Hindlimb muscle (tissue), 1 donor: ENCODE measurements around the gene B4GALT3. TPM values are rescaled to one million over a fixed set of nuclear protein-coding genes. Genes with fewer than 3 reads are reported as not detected.
"Not testable (repeated sequence)": the region's sequence is repeated elsewhere in the genome, so short reads cannot be mapped to it uniquely, and the experiment has no call there.

Experiments used
- DNase-seq: peaks from one replicate; pipeline ENCODE4 v3.0.0-alpha.2; 2013
- polyA plus RNA-seq: library from polyadenylated mRNA; unstranded; fragments of 120-200 nt; gene quantifications from one replicate; pipeline ENCODE4 v1.2.1, GENCODE V29; 2013; ENCODE audit not compliant: insufficient read length

The B4GALT3 gene
- 26.6 TPM for polyA plus RNA-seq

DNA sequence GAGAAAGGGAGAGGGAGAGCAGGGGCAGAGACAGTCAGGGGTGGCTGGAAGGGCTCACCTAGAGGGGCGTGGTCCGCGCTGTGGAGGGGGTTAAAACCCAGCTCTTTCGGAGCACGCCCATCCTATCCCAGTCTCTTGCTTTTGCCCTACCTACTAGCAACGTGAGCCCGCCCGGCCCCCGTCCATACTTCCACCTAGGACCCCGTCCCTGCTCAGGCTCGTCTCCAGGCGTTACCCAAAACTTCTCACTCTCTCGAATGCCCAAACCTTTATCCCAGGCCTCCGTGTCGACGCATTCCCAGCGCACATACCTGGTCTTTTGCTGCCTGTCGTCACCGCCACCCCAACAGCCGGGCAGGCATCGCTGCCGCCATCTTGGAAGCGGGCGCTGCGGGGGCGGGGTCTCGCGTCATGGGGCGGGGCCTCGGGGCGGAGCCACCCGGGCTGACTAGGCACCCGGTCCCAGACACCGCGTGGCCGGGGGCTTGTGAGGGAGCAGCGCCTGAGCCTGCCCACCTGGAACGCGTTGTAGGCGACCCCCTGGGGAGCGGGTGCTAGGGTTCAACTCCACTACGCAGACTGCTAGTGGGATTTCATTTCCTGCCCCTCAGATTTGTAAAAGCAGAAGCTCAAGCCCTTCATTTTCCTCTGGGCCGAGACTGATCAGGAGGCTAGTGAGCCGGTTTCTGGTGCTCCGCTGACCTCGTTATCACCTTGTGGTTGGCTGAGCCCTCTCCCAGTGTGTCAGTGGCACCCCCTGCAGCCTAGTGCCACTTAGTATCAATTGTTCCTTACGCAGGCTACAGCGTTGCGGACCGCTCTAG is at the start of gene B4GALT3:
Gene B4GALT3 (minus strand): TSS at position 396 of the 824 bp plus-strand sequence. CDS start 1,447 bp downstream, outside the sequence.
- DNase-seq: peak; percentile 84

DNA sequence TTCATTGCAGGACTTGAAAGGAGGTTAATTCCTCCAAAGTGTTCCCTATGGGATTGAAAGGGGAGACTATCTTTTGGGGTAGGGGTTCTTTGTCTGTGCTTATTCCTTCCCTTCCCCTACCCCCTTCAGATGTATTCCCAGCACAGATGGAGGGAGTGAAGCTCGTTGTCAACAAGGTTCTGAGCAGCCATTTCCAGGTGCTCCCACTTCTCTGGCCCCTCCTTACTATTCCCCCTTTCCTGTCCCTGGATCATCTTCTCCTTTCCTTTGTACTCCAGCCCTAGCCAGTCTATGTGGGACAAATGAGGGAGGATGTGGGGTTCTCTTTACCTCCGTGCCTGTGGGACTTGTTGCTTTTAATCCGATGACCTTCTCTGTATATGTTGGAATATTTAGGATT is 49.5 kb upstream of the B4GALT3 start:
- DNase-seq: no peak

DNA sequence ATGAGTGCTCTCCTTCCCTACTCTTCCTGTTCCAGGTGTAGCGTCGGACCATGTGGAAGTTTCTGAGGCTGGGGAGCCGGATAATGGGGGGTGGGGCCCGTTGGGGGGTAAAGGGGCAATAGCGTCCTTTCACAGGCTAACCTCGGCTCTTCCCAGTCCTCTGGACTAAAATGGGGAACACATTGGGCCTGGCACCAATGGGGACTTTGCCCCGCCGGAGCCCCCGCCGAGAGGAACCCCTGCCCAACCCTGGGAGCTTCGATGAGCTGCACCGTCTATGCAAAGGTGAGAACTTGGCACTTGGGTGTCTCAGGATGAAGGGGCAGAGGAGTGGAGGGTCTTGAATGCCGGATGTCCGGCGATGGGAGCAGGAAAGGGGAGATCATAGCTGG is 49.0 kb upstream of the B4GALT3 start:
- no peak for DNase-seq

DNA sequence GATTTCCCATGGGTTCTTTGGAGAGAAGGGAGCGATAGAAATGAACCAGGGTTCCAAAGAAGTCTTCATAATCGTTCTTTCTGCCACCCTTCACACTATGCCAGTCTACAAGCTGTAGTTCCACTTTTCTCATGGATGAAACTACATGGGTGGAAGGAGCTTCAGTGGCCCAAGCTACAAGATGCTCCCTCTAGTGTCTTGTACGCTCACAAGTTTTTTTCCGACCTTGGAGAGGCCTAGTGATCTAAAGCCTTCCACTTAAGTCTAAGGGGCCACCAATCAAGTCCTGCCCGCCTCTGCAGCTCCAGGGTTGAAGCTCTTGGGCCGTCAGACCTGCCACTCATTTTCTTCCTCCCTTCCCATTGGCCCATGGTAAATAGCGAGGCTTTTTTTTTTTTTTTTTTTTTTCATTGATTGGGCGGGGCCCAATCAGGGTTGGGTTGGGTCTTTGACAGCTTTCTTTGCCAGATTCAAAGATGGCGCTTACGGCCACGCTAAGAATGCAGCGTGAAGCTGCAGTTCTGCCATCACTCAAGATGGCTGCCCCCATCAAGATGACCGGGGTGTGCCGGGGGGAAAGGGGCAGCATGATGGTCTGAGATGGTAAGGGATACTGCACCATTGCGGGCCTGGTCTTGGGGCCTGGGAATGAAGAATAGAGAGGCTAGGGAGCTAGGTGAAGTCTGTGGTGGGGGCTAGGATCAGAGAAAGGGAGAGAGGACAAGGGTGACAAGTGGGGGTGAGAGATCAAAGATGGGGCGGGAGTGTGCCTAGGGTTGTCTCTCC is 48.4 kb upstream of the B4GALT3 start, which contains the start of gene TOMM40L:
Gene TOMM40L (plus strand): TSS at position 527 of the 786 bp plus-strand sequence. CDS start 430 bp downstream, outside the sequence.
- peak; percentile 93 for DNase-seq

DNA sequence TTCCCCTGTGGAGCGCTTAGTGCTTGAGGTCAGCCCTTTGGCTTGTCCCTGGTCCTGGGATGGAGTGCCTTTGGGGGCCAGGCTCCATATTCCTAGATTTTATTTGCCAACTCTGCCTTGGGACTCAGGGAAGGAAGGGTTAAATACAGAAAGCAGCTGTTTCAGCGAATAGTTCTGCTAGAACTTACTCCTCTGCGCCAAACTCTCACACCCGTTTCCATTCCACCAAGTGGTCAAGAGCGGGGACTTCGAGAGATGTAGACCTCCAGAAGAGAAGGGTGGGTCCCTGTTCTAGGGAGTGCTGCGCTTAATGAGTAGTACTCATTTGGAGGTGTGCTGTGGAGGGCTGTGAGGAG is 47.8 kb upstream of the B4GALT3 start:
- no peak for DNase-seq

DNA sequence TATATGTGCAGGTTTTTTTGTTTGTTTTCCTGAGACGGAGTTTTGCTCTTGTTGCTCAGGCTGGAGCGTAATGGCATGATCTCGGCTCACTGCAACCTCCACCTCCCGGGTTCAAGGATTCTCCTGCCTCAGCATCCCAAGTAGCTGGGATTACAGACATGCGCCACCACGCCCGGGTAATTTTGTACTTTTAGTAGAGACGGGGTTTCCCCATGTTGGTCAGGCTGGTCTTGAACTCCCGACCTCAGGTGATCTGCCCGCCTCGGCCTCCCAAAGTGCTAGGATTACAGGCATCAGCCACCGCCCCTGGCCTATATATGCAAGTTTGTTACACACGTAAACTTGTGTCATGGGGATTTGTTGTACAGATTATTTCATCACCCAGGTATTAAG is 47.4 kb upstream of the B4GALT3 start:
- not testable (repeated sequence) for DNase-seq

DNA sequence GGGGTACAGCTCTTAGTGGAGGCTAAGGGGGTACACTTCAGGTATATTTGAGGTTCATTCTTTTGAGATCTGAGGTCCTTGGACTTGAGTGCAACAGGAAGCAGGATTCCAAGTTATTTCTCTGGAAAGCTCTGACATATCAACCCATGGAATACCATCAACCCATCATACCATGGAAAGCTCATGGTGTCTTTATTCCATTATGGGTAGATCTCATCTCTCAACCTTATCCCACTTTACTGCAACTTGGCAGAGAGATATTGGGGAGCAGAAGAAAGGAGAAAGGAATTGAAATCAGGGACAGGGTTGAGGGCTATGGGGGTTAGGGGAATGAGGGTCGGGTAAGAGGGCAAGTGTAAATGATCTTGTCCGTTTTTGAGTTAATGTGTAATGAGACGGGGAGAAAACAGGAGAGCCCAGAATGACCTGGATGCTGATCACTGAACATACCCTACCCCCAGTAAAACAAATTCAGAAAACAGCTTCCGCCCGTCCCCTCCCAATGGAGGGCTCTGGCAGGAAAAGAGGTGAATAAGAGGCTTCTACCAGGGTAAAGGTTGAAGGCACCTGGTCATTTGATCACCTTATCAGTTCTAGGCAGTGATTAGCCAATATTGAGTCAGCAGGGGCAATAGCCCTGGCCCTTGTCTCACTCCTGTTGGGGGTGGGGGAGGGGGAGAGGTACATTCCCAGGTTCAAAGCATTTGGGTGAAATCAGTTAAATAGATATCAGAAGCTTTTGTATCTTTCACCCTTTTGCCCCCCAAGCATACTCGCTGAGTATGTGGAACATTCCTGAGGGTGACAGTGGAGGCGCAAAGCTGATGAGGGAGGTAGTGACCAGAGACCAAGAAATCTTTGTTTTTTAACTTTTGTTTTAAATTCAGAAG is 46.7 kb upstream of the B4GALT3 start:
- no peak for DNase-seq

DNA sequence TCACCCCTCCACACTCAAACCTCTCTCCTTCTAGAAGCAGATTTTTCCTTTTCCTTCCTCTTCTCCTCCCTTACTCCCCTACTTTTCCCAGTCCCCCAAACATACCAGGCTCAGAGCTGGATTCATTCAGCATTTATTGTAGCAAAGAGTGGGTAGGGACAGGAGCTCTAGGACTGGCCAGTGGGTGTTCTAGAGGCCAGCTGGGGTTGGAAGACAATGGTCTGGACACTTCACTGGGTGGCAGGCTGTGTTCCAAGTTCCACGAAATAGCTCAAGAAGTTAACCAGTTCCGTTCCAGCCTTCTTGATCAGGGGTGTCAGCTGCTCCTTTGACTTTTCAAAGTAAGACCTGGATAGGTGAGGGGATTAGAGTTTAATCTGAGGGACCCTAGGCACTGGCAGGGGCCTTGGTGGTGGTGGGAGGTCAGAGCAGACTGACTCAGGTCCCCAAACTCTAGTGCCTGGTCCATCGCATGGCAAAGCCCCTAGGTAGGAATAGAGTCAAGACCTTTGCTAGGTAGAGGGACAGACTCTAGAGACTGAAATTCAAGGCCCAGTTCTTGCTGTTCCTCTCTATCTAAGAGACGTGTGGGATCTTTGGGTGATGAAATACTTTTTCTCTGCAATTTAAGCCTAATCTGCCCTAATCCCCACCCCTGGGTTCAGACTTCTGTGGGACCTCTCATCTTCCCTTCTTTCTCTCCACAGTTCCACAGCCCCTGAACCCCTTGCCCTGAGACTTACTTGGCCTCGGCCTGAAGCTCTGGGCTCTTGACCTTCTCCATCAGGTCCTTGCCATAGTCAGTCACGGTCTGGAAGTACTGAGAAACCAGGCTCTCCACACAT is 45.1 kb upstream of the B4GALT3 start:
- DNase-seq: no peak

DNA sequence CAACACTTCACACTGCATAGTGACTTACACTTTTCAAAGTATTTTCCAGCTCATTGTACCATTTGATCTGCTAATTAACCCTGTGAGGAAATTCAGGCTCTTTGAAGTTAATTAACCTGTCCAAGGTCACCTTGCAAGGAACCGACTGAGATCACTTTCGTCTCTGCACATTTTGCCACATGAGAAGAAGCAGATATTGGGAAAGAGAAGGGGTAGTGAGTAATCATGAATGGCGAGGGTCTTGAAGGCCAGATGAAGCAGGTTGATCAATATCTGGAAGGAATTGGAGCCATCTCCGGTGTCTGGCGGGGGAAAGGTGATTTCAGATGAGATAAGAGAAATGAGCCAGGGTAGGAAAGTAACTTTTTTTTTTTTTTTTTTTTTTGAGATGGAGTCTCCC is 42.7 kb upstream of the B4GALT3 start:
- DNase-seq: no peak

DNA sequence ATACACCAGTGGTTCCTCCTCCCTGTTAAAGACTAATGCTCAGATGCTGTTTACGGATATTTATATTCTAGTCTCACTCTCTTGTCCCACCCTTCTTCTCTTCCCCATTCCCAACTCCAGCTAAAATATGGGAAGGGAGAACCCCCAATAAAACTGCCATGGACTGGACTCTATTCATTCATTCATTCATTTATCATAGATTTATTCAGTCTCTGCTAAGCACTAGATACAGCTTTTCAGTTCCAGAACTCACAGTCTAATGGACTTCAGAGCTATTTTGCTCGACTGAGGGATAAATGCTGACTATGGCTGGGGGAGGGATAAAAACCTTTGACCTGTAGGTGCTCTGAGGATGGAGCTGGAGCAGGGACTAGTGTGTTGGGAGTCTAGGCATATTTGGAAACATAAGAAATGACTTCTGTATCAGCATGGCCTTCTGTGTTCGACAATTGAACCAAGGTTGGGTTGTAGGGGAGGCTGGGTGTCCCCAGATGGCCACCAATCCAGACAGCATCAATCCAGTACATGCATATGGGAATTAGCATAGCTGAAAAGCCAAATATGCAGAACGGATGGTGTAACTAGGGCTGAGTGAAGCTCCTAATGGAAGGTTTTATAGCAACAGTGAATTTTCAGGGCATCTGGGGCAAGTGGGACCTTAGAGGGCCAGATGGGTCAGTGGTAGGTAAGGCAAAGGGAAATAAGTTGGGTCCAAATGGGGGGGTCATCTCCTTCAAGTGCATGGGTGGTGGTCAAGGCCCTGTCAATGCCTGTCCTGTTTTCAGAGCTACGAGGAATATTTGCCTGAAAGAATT is 42.0 kb upstream of the B4GALT3 start:
- no peak for DNase-seq

DNA sequence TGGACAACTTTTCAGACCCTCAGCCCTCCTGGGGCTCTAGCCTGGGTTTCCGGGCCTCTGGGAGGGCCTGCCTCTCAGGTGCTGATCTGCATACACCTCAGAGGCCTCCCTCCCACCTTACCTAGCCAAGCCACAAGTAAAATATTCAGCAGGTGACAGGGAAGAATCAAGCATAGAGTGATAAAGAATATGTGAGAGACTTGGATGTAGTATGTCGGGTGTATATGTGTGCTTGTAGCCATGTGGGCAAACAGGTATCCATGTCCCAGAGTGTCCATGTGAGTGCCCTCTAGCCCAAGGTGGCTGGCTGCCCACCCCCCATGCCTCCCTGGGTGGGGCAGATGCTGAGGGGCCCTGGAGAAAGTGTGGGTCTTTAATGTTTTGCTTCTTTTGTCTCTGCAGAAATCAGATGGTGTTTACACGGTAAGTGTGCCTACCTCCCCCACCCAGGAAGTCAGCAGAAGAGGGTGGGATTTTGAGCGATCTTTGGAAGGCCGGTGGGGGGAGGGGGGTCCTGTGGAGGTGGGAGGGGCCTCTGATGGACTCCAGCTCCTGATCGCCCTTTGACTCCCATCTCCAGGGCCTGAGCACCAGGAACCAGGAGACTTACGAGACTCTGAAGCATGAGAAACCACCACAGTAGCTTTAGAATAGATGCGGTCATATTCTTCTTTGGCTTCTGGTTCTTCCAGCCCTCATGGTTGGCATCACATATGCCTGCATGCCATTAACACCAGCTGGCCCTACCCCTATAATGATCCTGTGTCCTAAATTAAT is 41.2 kb upstream of the B4GALT3 start:
- DNase-seq: no peak

DNA sequence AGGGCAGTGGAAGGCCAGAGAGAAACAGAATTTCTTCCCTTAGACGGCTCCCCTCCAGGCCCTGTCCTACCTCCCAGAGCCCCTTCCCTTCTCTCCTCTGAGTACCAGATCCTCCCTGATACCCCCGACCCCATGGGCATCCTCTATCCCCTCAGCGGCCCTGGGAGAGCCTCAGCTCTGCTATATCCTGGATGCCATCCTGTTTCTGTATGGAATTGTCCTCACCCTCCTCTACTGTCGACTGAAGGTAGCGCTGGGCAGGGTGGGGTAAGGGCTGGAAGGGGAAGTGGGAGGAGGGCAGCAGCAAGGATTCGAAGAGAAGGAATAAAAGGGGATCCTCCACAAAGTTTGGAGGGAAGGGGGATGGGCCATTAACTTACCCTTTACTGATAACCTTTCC is 40.5 kb upstream of the B4GALT3 start:
- DNase-seq: no peak

DNA sequence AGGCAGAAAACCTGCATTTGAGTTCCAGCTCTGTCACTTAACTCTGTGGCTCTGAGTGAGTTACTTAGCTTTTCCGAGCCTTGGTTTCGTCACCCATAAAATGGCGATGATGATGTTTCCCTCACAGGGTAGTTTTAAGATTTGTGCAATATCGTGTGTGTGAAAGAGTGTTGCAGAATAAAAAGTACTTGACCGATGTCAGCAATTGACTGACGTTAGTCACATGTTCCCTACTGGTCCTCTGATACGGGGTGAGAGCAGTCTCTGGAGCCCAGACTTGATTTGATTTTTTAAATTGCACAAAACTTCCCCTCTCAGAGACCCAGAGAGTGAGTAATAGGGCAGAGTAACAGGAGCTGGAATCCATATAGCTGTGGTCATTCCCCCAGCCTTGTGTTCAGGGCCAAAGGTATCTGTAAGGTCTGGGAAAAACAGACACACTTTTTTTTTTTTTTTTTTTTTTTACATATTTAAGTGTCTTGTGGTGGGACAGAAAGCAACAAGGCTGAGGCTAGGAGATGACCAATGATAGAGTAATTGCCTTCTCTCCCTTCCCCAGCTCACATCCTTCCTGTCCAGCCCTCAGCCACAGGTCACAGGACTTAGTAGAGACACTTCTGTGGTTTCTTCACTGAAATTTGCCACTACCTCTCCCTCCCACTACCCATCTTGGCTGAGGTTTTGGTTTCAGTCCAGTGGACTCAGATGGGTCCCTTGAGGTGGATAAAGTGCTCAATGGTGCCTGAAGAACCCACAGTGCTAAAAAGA is 39.8 kb upstream of the B4GALT3 start:
- DNase-seq: no peak

DNA sequence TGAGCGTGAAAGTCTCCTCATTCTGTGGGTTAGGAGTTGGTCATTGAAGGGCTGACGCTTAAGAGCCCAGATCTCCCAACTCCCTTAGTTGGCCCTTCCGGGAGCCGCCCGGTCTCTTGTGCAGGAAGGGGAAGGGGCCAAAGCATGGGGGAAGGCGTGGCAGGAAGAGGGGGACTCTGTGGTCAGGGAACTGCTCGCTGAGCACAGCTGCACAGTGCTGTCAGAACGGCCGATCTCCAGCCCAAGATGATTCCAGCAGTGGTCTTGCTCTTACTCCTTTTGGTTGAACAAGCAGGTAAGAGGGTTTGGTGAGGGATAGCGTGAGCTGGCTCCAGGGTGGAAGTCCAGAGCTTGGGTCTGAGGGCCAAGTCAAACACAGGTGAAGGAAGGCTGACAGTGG is 37.8 kb upstream of the B4GALT3 start, which contains the start of gene FCER1G:
Gene FCER1G (plus strand): TSS at position 220 of the 400 bp plus-strand sequence. CDS start 27 bp downstream, at position 247.
- DNase-seq: no peak

DNA sequence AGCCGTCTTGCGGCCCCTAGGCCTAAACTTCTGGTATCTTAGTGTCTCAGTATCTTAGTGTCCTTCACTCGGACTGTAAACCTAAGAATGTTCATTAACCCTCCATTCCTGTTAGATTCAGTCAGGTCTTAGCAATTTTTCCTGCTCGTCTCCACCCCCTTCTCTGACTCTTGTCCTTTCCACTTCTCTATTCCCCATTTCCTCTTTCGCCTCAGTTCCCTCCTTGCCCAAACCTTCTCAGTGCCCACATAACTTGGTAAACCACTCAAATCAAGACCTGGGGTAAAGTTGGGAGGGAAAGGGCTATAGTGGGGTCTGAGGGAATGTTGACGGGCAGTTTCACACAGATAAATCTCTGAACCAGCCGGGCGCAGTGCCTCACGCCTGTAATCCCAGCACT is 37.1 kb upstream of the B4GALT3 start:
- no peak for DNase-seq

DNA sequence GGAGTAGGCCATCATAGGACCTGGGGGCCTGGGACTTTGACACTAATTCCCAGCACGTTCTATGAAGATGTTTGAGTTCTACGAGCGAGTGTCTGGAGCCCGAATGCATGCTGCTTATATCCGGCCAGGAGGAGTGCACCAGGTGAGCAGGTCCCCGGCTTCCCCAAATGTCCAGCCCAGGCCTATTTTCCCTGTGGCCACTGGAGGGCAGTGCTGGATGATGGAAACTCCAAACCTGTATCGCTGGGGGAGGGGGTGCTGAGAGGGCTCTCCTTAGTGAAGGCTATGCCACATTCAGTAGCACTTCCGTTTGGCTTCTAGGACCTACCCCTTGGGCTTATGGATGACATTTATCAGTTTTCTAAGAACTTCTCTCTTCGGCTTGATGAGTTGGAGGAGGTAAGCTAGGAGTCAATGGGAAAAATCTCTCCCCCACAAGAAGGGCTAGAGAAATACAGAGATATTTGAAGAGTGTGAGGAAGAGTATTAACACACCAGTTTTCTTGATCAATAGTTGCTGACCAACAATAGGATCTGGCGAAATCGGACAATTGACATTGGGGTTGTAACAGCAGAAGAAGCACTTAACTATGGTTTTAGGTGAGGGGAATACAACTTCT is 32.6 kb upstream of the B4GALT3 start:
- peak; percentile 68 for DNase-seq

DNA sequence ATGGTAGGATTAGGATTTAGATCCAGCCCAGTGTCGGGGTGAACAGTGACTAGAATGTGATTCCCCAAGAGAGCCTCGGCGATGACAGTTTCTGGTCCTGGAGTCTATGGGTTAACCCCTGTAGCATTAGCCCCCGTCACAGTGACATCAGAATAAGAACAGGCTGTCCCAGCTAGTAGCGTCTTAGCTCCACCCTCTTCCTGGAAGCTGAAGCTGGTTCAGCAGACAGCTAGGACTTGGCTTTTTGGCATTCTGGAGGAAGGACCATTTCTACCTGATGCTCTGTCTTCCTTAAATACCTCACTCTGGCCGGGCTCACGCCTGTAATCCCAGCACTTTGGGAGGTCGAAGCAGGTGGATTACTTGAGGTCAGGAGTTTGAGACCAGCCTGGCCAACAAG is 29.9 kb upstream of the B4GALT3 start:
- no peak for DNase-seq

DNA sequence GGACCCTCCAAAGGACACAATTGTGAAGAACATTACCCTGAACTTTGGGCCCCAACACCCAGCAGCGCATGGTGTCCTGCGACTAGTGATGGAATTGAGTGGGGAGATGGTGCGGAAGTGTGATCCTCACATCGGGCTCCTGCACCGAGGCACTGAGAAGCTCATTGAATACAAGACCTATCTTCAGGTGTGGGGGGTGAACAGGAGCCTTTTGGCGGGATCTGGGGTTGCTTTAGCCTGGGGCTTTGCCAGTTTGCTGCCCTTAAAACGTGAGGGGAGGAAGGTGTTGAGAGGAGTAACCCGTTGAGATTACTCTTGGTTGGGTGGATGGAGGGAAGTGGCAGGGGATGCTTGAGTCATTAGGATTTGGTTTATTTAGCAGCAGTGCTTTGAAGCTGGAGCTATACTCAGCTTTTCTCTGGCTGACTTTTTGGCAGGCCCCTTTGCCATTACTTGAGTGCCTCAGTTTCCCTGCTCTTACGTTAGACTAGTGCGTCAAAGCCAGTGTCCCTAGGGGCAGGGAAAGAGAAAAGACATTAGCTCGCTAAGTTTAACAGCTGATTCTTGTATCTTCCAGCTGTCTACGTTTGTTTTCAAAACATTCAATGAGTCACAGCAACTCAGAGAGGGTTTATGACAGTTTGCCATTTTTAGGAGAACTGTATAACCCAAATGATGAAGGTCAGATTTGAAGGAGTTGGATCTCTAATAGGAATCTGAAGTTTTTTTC is 29.3 kb upstream of the B4GALT3 start:
- DNase-seq: no peak
